ENCODE results near the gene KRTAP1-1. TPM values are rescaled to one million over a fixed set of nuclear protein-coding genes. Genes with fewer than 3 reads are reported as not detected.
"Not testable (repeated sequence)": the region's sequence is repeated elsewhere in the genome, so short reads cannot be mapped to it uniquely, and the experiment has no call there.

KRTAP1-1 gene
- total RNA-seq (2022), result not detected in 2 replicates
- Bru-seq, nascent RNA, result not detected
- not detected for BruChase-seq, experiment 1, labeled RNA remaining after a 2-hour chase
- BruChase-seq, experiment 2, labeled RNA remaining after a 6-hour chase, result not detected
- long read RNA-seq, result 0 reads

GRCh38 chr17:41040783-41041571 lies at the start of gene KRTAP1-1:
TSS of gene KRTAP1-1 (minus strand) at chr17:41041450. CDS start at chr17:41041397, 53 bp downstream.
- H3K4me1 ChIP-seq; H3K27ac Mint-ChIP-seq (ENCODE audit: unreplicated experiment); H3K27me3 Mint-ChIP-seq (ENCODE audit: insufficient read depth, unreplicated experiment); H3K36me3 ChIP-seq (ENCODE audit: control insufficient read depth, insufficient read depth, low read length); H3K4me3 ChIP-seq (ENCODE audit: low read depth, low read length); H3K4me3 Mint-ChIP-seq (ENCODE audit: unreplicated experiment); POLR2A ChIA-PET; CTCF ChIA-PET; H3K36me3 Mint-ChIP-seq (ENCODE audit: insufficient read depth, unreplicated experiment); H3K9me3 ChIP-seq; DNase-seq; H3K4me1 Mint-ChIP-seq (ENCODE audit: low read depth, unreplicated experiment); H3K27me3 ChIP-seq (replicated peaks; ENCODE audit: control insufficient read depth, insufficient read depth, low read length); BruUV-seq (replicated peaks); intact Hi-C loops (cut with micrococcal nuclease; ENCODE audit: unreplicated experiment): not testable (repeated sequence)
- H3K9me3 Mint-ChIP-seq (ENCODE audit: unreplicated experiment), result peaks cover 23% of the 10 kb centered on the region

GRCh38 chr17:41088760-41089352 lies 47.6 kb upstream of the KRTAP1-1 start:
- H3K4me3 ChIP-seq (ENCODE audit: low read depth, low read length); CTCF ChIA-PET; H3K4me1 ChIP-seq; POLR2A ChIA-PET; BruUV-seq (replicated peaks); H3K4me3 Mint-ChIP-seq (ENCODE audit: unreplicated experiment); H3K36me3 ChIP-seq (ENCODE audit: control insufficient read depth, insufficient read depth, low read length); H3K27me3 Mint-ChIP-seq (ENCODE audit: insufficient read depth, unreplicated experiment); H3K9me3 Mint-ChIP-seq (ENCODE audit: unreplicated experiment); H3K27ac Mint-ChIP-seq (ENCODE audit: unreplicated experiment); H3K9me3 ChIP-seq; DNase-seq; H3K27me3 ChIP-seq (replicated peaks; ENCODE audit: control insufficient read depth, insufficient read depth, low read length); H3K36me3 Mint-ChIP-seq (ENCODE audit: insufficient read depth, unreplicated experiment); H3K4me1 Mint-ChIP-seq (ENCODE audit: low read depth, unreplicated experiment); intact Hi-C loops (cut with micrococcal nuclease; ENCODE audit: unreplicated experiment): not testable (repeated sequence)

- H3K9me3 ChIP-seq; H3K36me3 Mint-ChIP-seq (ENCODE audit: insufficient read depth, unreplicated experiment); H3K4me3 ChIP-seq (ENCODE audit: low read depth, low read length); H3K4me1 ChIP-seq; BruUV-seq (replicated peaks); H3K36me3 ChIP-seq (ENCODE audit: control insufficient read depth, insufficient read depth, low read length); POLR2A ChIA-PET; intact Hi-C loops (cut with micrococcal nuclease; ENCODE audit: unreplicated experiment); H3K27me3 ChIP-seq (replicated peaks; ENCODE audit: control insufficient read depth, insufficient read depth, low read length); H3K9me3 Mint-ChIP-seq (ENCODE audit: unreplicated experiment); CTCF ChIA-PET; H3K27ac Mint-ChIP-seq (ENCODE audit: unreplicated experiment); DNase-seq; H3K27me3 Mint-ChIP-seq (ENCODE audit: insufficient read depth, unreplicated experiment); H3K4me3 Mint-ChIP-seq (ENCODE audit: unreplicated experiment): not testable (repeated sequence)
- peaks cover 13% of the 10 kb centered on the region for H3K4me1 Mint-ChIP-seq (ENCODE audit: low read depth, unreplicated experiment)
Observed at GRCh38 chr17:41084100-41084856, 43.0 kb upstream of the KRTAP1-1 start, which contains the start of gene KRTAP4-7. TSS of gene KRTAP4-7 (plus strand) at chr17:41084150. CDS start at chr17:41084207, 57 bp downstream.

- H3K36me3 Mint-ChIP-seq (ENCODE audit: insufficient read depth, unreplicated experiment); H3K9me3 Mint-ChIP-seq (ENCODE audit: unreplicated experiment); BruUV-seq (replicated peaks); H3K9me3 ChIP-seq; DNase-seq; POLR2A ChIA-PET; H3K36me3 ChIP-seq (ENCODE audit: control insufficient read depth, insufficient read depth, low read length); H3K27me3 ChIP-seq (replicated peaks; ENCODE audit: control insufficient read depth, insufficient read depth, low read length); H3K4me1 ChIP-seq; H3K27me3 Mint-ChIP-seq (ENCODE audit: insufficient read depth, unreplicated experiment); CTCF ChIA-PET; H3K4me3 Mint-ChIP-seq (ENCODE audit: unreplicated experiment); H3K4me3 ChIP-seq (ENCODE audit: low read depth, low read length); H3K27ac Mint-ChIP-seq (ENCODE audit: unreplicated experiment); intact Hi-C loops (cut with micrococcal nuclease; ENCODE audit: unreplicated experiment): not testable (repeated sequence)
- peaks cover 13% of the 10 kb centered on the region for H3K4me1 Mint-ChIP-seq (ENCODE audit: low read depth, unreplicated experiment)
Observed at GRCh38 chr17:41083427-41083826, 42.2 kb upstream of the KRTAP1-1 start.

Measured in Caco-2 (cell line).